ENCODE data around the gene CDH16.

DNA sequence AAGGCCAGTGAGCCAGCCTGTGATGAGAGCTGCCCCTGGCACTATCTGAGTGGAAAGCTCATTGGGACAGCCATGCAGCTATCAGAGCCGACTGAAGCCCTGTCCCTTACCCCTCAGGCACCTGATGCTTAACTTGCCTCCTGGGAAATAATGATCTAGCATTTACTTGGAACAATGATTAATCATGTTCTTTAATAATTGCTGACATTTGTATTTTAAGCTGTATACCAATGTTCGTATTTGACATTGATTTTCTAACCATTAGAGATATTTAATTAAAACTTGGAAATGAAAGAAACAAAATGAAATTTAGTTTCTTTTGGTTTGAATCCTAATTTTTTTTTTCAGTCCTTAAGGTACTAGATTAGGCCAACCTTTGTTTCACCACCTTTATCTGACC lies 27.9 kb downstream of the CDH16 start:
- TF ChIP-seq POLR2A (IDR thresholded peaks at IDR 0.05; ENCODE audit: low read depth, low read length), result no peak
- TF ChIP-seq, protein P1, sequence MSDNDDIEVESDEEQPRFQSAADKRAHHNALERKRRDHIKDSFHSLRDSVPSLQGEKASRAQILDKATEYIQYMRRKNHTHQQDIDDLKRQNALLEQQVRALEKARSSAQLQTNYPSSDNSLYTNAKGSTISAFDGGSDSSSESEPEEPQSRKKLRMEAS (IDR thresholded peaks at IDR 0.05; ENCODE audit: insufficient read depth, insufficient read length), result no peak
- TF ChIP-seq, protein P2, sequence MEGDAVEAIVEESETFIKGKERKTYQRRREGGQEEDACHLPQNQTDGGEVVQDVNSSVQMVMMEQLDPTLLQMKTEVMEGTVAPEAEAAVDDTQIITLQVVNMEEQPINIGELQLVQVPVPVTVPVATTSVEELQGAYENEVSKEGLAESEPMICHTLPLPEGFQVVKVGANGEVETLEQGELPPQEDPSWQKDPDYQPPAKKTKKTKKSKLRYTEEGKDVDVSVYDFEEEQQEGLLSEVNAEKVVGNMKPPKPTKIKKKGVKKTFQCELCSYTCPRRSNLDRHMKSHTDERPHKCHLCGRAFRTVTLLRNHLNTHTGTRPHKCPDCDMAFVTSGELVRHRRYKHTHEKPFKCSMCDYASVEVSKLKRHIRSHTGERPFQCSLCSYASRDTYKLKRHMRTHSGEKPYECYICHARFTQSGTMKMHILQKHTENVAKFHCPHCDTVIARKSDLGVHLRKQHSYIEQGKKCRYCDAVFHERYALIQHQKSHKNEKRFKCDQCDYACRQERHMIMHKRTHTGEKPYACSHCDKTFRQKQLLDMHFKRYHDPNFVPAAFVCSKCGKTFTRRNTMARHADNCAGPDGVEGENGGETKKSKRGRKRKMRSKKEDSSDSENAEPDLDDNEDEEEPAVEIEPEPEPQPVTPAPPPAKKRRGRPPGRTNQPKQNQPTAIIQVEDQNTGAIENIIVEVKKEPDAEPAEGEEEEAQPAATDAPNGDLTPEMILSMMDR (IDR thresholded peaks at IDR 0.05; ENCODE audit: extremely low read depth in 1 of 2, insufficient read depth in 1 of 2, low read depth in 1 of 2, low read length in 2 of 2), result no peak
- no peak for TF ChIP-seq FOS (IDR thresholded peaks at IDR 0.05; ENCODE audit: borderline replicate concordance, insufficient read depth, low read length)
- no peak for TF ChIP-seq POLR2AphosphoS5 (IDR thresholded peaks at IDR 0.05; ENCODE audit: insufficient read depth, low read depth, low read length)
- TF ChIP-seq EZH2 (IDR thresholded peaks at IDR 0.05; ENCODE audit: borderline replicate concordance, low read depth, low read length, severe bottlenecking), result no peak
- TF ChIP-seq JUN (IDR thresholded peaks at IDR 0.05; ENCODE audit: borderline replicate concordance, insufficient read depth, insufficient read length, low read depth), result no peak
